ENCODE data around the gene CHMP4A.
A peak's percentile ranks its signal among the peaks of the same experiment; 100 is the strongest.

Gene CHMP4A

GRCh38 chr14:24194873-24195185, 18.5 kb downstream of the CHMP4A start:
- DNase-seq = no peak

DNA sequence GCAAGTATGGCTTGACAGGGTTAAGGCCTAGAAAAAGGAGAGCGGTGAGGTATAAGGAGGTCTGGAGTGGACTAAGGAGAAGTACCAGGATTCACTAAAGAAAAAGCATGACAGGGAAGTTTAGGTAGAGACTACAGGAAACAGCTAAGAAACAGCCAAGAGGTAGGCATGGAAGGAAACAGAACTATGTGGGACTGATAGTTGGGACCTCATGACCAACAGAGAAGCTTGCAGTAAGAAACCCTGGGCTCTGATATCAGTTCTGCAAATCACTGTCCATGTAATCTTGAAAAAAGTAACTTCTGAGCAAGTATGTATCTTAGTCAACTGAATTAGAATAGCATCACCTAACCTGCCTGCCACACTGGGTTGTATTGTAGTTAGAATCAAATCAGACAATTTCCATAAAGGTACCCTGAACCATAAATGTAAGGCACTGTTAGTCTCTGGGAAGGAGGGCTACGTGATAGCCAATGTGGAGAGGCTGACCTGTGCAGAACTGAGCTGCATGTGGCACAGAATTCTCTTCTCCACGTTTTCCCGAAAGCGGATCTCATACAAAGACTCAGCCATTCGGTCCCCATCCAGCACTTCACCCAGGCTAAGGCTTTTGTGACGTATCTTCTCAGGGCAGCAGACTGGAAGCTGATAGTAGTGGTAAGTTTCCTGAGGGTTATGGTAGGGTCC, 19.0 kb downstream of the CHMP4A start:
- DNase-seq = no peak

GRCh38 chr14:24192933-24193332, 20.4 kb downstream of the CHMP4A start:
- DNase-seq = no peak

DNA sequence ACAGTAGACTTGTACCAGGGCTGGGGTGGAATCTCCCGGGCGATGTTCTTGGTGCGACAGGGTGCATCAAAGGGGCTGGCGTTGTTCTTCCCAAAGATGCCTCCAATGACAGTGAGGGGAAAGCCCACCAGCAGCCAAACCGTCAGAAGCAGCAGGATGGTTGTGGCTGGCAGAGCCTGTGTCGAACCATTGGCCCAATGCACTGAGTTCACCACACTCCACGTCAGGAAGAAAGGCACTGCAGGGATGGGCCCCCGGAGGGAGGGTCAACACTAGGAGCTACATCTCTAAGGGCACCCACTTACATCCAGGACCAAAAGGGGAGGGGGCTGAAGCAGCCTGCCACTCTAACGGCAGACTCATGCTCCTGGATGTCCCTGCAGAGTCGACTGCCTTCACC, 22.9 kb downstream of the CHMP4A start:
- no peak for DNase-seq

DNA sequence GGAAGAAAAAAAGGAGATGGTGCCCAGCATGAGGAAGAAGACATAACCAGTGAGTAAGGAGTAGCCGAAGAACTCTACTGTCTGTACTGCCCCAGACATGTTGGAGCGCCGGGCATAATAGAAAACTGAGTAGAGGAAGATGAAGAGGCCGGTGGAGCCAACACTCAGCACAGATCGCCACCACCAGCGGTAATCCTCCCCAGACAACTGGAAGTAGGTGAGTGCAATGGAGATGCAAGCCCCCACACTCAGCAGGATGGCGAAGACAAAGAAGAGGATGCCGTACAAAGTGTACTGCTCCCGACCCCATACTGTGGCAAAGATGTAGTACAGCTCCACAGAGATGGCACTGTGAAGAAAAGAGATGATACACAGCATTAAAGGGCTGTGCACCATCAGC, 23.8 kb downstream of the CHMP4A start:
- no peak for DNase-seq

DNA sequence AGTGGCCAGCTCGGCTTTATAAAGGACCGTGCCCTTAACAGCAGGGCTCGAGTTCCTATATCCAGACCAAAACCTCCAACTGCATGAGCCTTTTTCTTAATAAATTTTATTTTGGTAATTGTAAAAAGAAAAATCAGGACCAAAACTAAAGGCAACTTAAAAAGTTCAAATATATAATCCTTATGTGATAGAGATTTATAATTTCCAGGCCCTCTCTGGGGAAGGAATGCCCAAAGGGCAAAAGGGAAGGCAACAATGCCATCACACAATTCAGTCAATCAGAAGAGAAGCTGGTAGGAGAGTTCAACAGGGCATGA, 24.3 kb downstream of the CHMP4A start:
- DNase-seq = no peak

DNA sequence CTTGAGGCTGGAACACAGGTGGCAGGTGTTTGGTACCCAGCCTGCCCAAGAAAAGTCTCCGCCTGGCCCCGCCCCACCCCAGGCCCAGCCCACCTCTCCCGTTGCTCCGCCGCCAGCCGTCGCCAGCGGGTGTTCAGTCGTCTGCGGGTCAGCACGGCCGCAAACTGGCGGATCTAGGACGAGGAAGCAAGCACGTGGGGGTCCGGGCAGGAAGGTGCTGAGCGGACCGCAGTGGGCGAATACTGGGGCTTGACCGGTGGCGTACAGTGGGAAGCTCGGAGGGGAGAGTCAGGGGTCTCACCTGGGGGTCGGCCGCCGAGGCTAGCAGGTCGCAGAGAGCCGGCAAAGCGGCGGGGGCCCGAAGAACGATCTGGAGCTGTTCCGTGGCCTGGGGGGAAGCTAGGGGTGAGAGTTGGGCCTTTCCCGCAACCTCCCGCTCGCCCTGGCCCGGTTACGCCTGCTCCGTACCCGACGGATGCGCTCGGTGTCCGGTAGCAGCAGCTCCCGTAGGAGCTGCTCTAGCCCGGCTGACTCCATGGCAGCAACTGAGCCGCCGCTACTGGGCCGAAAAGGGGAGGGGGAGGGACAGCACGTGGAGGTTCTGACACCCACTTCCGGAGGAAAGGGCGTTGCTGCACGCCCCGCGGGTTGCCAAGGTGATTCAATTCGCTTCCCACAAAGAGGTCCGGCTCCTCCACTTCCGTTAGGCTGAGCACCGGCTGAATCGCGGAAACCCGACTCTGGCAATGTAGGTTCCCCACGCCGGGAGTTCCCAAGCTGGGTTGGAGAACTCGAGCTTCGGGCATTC, 24.8 kb downstream of the CHMP4A start, which contains the start of gene IPO4:
TSS of gene IPO4 (minus strand) at position 566 of the 808 bp plus-strand sequence. CDS start at position 537, 29 bp downstream.
- peak; percentile 94 for DNase-seq

DNA sequence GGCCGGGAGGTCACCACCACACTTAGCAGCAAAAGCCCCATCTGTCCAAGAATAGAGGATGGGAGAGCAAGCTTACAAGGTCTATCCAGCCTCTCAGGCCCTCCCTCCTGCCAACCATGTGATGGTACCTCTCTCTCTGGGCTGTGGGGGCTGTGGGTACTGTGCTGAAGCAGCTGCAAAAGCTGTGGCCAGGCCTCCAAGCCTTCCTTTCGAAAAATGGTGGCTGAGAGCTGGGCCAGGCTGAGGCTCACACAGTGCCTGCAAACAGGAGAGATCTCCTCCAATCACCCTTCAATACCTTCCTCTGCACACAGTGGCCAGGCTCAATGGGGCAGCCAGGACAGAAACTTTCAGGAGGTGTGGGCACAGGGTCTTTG, 25.8 kb downstream of the CHMP4A start:
- DNase-seq = no peak

GRCh38 chr14:24186831-24187538, 26.3 kb downstream of the CHMP4A start:
- DNase-seq = no peak

- no peak for DNase-seq
Observed at GRCh38 chr14:24185741-24186140, 27.5 kb downstream of the CHMP4A start.

DNA sequence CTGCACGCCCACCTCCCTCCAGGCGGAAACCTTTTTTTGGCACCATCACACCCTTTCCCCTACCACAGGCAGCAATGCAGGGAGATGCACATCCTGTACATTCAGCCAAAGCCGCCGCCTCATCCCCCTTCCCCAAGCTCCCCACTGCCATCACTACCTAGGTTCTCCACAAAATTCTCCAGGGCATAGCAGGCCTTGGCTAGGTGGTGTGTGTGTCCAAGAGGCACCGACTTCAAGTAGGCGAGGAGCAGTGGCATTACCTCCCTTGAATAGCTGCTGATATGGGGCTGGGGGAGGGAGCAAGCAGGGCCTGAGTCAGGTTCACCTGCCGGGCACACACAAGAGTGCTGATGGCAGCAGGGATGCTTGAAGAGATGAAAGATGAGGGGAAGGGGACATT, 28.3 kb downstream of the CHMP4A start:
- no peak for DNase-seq

GRCh38 chr14:24184104-24184970, 29.0 kb downstream of the CHMP4A start:
- no peak for DNase-seq

- DNase-seq = no peak
Observed at GRCh38 chr14:24183014-24183481, 30.2 kb downstream of the CHMP4A start.

DNA sequence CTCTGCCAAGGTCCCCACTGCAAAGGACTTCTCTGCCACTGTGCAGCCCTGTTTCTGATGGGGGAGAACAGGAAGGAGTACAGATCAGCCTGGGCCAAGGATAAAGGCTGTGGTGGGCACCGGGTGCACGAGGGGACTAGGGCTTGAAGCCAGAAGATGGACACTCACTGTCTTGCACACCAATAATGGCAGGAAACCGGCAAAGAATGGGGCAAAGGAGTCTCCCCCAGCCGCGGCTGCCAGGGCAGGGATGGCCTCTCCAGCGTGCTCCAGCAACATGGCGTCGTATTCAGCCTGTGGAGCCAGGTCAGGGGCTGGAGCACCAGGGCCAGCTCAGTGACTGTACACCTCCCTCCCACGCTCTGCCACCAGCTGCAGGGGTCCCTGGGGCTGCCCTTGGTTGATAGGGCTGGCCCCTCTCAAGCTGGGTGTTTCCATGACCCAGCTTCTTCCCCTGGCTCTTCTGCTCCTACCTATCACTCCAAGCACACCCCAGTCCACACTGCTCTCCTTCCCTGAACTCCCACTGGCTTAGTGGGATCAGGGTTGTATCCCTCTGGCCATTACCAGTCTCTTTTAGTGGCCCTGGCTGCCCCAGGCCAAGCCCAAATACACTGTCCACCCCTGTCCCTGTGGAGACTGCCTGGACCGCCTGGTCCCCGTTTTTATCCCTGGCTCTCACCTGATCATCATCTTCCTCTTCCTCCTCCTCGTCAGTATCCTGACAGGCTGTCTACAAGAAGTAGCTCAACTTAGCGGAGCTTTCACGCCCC, 31.0 kb downstream of the CHMP4A start:
- no peak for DNase-seq

GRCh38 chr14:24181371-24182077, 31.8 kb downstream of the CHMP4A start:
- no peak for DNase-seq

GRCh38 chr14:24179961-24180796, 33.1 kb downstream of the CHMP4A start:
- DNase-seq = no peak

- DNase-seq = no peak
Observed at GRCh38 chr14:24179294-24179960, 33.9 kb downstream of the CHMP4A start.

DNA sequence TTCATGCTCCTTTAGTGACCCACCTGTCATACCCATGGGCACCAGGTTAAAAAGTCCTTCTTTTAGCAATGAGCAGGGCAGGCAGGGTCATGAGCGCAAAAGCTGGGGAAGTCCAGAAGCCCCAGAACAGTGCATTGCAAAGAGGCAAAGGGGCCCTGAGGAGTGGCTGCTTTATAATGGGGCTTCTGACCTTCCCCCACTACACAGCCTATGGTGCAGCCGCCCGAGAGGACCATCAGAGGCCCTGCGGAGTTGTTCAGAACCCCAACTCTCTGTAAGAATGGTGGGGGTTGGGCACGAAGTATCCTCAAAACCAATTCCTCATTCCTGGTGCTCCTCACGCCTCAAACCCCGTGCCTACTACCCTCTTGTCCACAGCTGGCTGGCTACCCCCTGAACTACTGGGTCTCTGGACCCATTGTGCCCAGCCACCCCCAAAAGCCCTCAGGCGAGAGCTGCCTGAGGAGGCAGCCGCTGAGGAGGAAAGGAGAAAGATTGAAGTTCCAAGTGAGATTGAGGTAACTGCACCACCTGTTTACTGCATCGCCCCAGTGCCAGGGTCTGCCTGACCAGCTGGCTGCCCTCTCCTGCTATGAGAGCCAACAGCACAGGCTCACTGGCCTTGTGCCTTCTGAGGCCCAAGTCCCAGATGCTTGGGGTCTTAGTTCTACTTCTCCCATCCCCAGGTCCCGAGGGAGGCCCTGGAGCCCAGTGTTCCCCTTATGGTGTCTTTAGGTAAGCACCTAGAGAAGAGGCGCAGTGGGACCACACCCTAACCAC, 34.7 kb downstream of the CHMP4A start:
- no peak for DNase-seq

DNA sequence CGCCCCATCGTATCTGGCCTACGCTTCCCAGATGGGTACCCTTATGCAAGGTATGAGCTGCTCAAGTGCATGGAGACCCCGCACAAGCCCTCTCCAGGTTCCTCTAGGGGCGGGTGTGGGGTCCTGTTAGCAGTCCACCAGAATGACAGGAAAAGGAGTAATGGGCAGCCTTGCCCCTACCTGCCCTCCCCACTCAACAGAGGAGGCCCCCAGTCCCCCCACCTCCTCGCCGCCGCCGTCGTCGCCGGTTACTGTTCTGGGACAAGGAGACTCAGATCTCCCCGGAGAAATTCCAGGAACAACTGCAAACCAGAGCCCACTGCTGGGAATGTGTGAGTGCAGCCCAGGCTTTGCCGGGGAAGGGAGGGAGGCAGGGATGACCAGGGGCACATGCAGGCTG, 35.4 kb downstream of the CHMP4A start:
- DNase-seq = no peak

Measured in activated CD8-positive, alpha-beta memory T cell treated with anti-CD3 and anti-CD28 coated beads, Interleukin-2, amount 50 U/mL, for 4 hours (primary cell).